Measurements from ENCODE around the gene PLEKHJ1.

GRCh38 chr19:2237869-2238153 lies 1.7 kb upstream of the PLEKHJ1 start:
- TF ChIP-seq KDM1A (IDR thresholded peaks at IDR 0.05; ENCODE audit: low read depth) (no peak), CHD2 (IDR thresholded peaks at IDR 0.05; ENCODE audit: low read length, partially characterized antibody) (no peak), CTCF (IDR thresholded peaks at IDR 0.05) (no peak), MAX (IDR thresholded peaks at IDR 0.05) (no peak), SMC3 (IDR thresholded peaks at IDR 0.05) (no peak), RFX5 (IDR thresholded peaks at IDR 0.05) (no peak), POLR2A (IDR thresholded peaks at IDR 0.05; ENCODE audit: low read length) (no peak), EP300 (IDR thresholded peaks at IDR 0.05) (no peak), JUNB (IDR thresholded peaks at IDR 0.05) (no peak), POLR2AphosphoS2 (conservative IDR thresholded peaks at IDR 0.05; ENCODE audit: low read length) (no peak), PBX3 (IDR thresholded peaks at IDR 0.05) (no peak), CBX2 (IDR thresholded peaks at IDR 0.05; ENCODE audit: borderline replicate concordance, low read depth) (no peak), HDAC2 (IDR thresholded peaks at IDR 0.05) (no peak)

Measured in A549 (cell line).